Measurements from ENCODE around the gene PHF8. TPM values are rescaled to one million over a fixed set of nuclear protein-coding genes. Genes with fewer than 3 reads are reported as not detected.

Gene PHF8
- polyA plus RNA-seq, 4 donors = 5.7 to 22.4 (median 7.6) TPM

DNA sequence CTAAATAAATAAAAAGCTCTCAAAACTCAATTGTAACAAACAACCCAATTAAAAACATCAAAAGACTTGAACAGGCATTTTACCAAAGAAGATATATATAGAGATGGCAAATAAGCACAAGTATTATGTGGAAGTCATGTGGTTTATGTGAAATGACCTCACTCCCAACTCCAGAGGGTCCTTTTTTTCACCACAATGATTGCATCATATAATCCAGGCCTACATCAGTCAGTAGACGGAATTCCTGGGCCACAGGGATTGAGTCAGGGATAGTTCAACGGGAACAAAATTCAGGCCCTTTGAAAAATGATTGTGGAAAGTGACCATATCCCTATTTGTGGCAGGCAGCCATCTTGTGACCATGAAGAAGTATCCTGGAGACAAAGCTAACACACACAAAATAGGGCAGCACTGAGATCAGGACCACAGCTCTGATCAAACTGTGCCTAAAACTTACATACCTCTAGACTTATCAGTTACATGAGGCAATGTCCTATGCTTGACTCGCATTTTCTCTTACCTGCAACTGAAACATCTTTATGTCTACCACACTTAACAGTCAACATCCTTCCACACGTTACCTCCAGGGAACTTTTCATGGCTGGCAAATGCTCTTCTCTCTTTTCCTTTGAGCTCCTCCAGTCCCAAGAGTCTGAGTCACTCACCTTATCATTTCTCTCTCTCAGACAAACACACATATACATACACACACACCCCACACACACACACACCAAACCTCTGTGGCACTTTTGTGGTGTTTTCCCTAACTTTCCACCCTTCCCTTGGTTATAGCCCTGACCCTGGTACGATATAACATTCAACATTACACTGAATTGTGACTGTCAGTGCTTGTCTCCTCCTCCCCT lies 113.5 kb downstream of the PHF8 start:
- DNase-seq (no peak), FAIRE-seq (no peak)
- Histone ChIP-seq H3K4me1 (ENCODE audit: control insufficient read depth in 3 of 3, insufficient read depth in 2 of 3, low read depth in 1 of 3, low read length in 2 of 3) (no peaks in the 10 kb centered on the region), H3K9me3 (ENCODE audit: control insufficient read depth in 2 of 2, insufficient read depth in 1 of 2, low read depth in 1 of 2, low read length in 1 of 2) (no peaks in the 10 kb centered on the region), H3K36me3 (ENCODE audit: control insufficient read depth in 3 of 3, insufficient read depth in 2 of 3, low read depth in 1 of 3, low read length in 3 of 3) (no peaks in the 10 kb centered on the region), H3K27ac (ENCODE audit: low read depth in 1 of 3, low read length in 2 of 3) (no peak overlapping the region), H3K27me3 (ENCODE audit: control insufficient read depth in 3 of 3, insufficient read depth in 3 of 3, low read length in 3 of 3) (no peaks in the 10 kb centered on the region), H3K4me3 (ENCODE audit: low read depth in 1 of 3, low read length in 3 of 3) (no peak overlapping the region)
- 54 to 83% (median 75%) methylated on average over 5 of the region's 5 CpGs for WGBS, 3 donors

DNA sequence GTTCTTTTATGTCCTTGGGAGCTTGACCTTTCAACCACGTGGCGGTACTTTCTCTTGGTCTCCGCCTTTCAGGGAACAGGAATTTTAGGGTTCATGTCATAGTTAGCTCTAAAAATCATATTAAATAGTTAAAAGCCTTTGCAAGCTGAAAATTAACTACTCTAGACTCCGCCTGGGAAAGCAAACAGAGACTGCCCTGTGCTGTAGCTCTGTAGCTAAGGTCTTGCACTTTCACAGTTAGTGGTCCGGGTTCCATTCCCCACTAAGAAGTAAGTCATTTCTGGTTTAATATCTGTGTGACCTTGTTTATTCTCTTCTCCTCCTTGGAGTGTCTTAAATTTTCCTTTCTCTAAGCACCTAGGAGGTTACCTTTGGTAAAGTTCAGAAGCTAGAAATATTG lies 118.2 kb downstream of the PHF8 start:
- H3K4me1 ChIP-seq (ENCODE audit: control insufficient read depth in 3 of 3, insufficient read depth in 2 of 3, low read depth in 1 of 3, low read length in 2 of 3) = no peaks in the 10 kb centered on the region
- no peak overlapping the region for H3K27ac ChIP-seq (ENCODE audit: low read depth in 1 of 3, low read length in 2 of 3)
- no peak for DNase-seq
- 45 to 71% (median 59%) methylated on average over 5 of the region's 5 CpGs for WGBS, 3 donors
- H3K36me3 ChIP-seq (ENCODE audit: control insufficient read depth in 3 of 3, insufficient read depth in 2 of 3, low read depth in 1 of 3, low read length in 3 of 3) = no peaks in the 10 kb centered on the region
- H3K9me3 ChIP-seq (ENCODE audit: control insufficient read depth in 2 of 2, insufficient read depth in 1 of 2, low read depth in 1 of 2, low read length in 1 of 2) = no peaks in the 10 kb centered on the region
- H3K4me3 ChIP-seq (ENCODE audit: low read depth in 1 of 3, low read length in 3 of 3) = no peak overlapping the region
- no peak for FAIRE-seq
- H3K27me3 ChIP-seq (ENCODE audit: control insufficient read depth in 3 of 3, insufficient read depth in 3 of 3, low read length in 3 of 3) = no peaks in the 10 kb centered on the region

DNA sequence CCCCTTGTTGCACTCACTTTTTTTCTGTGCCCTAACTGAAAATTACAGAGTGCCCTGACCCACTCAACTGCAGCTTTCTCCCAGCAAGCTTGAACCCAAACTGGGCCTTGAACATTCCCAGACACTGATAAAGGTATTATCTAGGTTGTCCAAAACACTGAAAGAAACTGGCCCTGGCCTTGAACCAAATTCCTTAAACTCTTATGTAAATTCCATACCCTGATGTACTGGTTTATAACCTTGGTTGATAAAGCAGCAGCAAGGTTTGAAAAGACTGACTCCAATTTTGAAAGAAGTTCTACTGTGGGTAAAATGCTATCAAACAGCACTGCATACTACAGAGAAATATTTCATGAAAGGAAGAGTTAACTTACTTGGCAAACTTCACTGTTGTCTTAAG lies 125.6 kb downstream of the PHF8 start:
- Histone ChIP-seq H3K4me1 (ENCODE audit: control insufficient read depth in 3 of 3, insufficient read depth in 2 of 3, low read depth in 1 of 3, low read length in 2 of 3) (no peaks in the 10 kb centered on the region), H3K4me3 (ENCODE audit: low read depth in 1 of 3, low read length in 3 of 3) (no peak overlapping the region), H3K27me3 (ENCODE audit: control insufficient read depth in 3 of 3, insufficient read depth in 3 of 3, low read length in 3 of 3) (no peaks in the 10 kb centered on the region), H3K27ac (ENCODE audit: low read depth in 1 of 3, low read length in 2 of 3) (no peak overlapping the region), H3K36me3 (ENCODE audit: control insufficient read depth in 3 of 3, insufficient read depth in 2 of 3, low read depth in 1 of 3, low read length in 3 of 3) (no peaks in the 10 kb centered on the region), H3K9me3 (ENCODE audit: control insufficient read depth in 2 of 2, insufficient read depth in 1 of 2, low read depth in 1 of 2, low read length in 1 of 2) (no peaks in the 10 kb centered on the region)
- FAIRE-seq = no peak
- no peak for DNase-seq

DNA sequence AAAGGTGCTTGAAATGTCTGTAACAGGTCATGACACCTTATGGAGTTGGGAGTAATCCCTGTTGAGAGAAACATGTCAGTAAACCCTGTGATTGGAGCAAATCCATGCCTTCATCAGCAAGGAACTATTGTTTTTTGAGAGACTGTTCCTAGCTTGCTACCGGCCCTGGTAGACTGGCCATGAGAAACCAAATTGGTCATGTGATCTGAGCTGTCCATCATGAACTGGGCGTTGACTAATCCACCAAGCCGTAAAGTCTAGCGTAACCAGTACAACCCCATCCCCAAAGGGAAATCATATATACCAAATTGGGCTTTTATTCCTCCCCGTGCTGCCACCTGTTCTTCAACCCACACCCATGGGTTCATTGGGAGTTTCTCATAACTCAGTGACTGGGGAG lies 143.7 kb downstream of the PHF8 start:
- no peak for FAIRE-seq
- H3K27ac ChIP-seq (ENCODE audit: low read depth in 1 of 3, low read length in 2 of 3) = no peak overlapping the region
- H3K4me3 ChIP-seq (ENCODE audit: low read depth in 1 of 3, low read length in 3 of 3) = no peak overlapping the region
- H3K36me3 ChIP-seq (ENCODE audit: control insufficient read depth in 3 of 3, insufficient read depth in 2 of 3, low read depth in 1 of 3, low read length in 3 of 3) = no peaks in the 10 kb centered on the region
- DNase-seq = no peak
- no peaks in the 10 kb centered on the region for H3K27me3 ChIP-seq (ENCODE audit: control insufficient read depth in 3 of 3, insufficient read depth in 3 of 3, low read length in 3 of 3)
- no peaks in the 10 kb centered on the region for H3K4me1 ChIP-seq (ENCODE audit: control insufficient read depth in 3 of 3, insufficient read depth in 2 of 3, low read depth in 1 of 3, low read length in 2 of 3)
- 77 to 91% (median 78%) methylated on average over 5 of the region's 5 CpGs for WGBS, 3 donors
- H3K9me3 ChIP-seq (ENCODE audit: control insufficient read depth in 2 of 2, insufficient read depth in 1 of 2, low read depth in 1 of 2, low read length in 1 of 2) = no peaks in the 10 kb centered on the region

DNA sequence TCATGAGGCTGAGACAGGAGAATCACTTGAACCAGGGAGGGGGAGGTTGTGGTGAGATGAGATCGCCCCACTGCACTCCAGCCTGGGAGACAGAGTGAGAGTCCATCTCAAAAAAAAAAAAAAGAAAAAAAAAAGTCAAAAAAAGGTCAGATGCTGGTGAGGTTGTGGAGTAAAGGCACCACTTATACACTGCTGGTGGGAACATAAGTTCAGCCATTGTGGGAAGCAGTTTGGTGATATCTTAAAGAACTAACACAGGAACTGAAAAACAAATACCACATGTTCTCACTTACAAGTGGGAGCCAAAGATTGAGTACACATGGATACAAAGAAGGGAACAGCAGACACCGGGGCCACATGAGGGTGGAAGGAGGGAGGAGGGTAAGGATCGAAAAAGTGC lies 149.0 kb downstream of the PHF8 start:
- Histone ChIP-seq H3K36me3 (ENCODE audit: control insufficient read depth in 3 of 3, insufficient read depth in 2 of 3, low read depth in 1 of 3, low read length in 3 of 3) (no peaks in the 10 kb centered on the region), H3K27ac (ENCODE audit: low read depth in 1 of 3, low read length in 2 of 3) (no peak overlapping the region), H3K4me1 (ENCODE audit: control insufficient read depth in 3 of 3, insufficient read depth in 2 of 3, low read depth in 1 of 3, low read length in 2 of 3) (no peaks in the 10 kb centered on the region), H3K27me3 (ENCODE audit: control insufficient read depth in 3 of 3, insufficient read depth in 3 of 3, low read length in 3 of 3) (no peaks in the 10 kb centered on the region), H3K4me3 (ENCODE audit: low read depth in 1 of 3, low read length in 3 of 3) (no peak overlapping the region), H3K9me3 (ENCODE audit: control insufficient read depth in 2 of 2, insufficient read depth in 1 of 2, low read depth in 1 of 2, low read length in 1 of 2) (no peaks in the 10 kb centered on the region)
- DNase-seq (no peak), FAIRE-seq (no peak)
- 71 to 92% (median 80%) methylated on average over 3 of the region's 3 CpGs for WGBS, 3 donors

Other genes with a start within 250 kb of the PHF8 start
- 1 to 10 TPM in 3 of 4 donors, under 1 TPM in 1; 0.54 to 5.5 (median 1.6) TPM for gene FAM120C, start 138.8 kb upstream of the PHF8 start, polyA plus RNA-seq